Measurements from ENCODE around the gene IL17RE. TPM values are rescaled to one million over a fixed set of nuclear protein-coding genes. Genes with fewer than 3 reads are reported as not detected.

Gene IL17RE
- total and polyA plus RNA-seq, 2 donors (not counting 3 experiments of a cell fraction or from before 2014, with no cell fraction given), result 1.2 to 1.3 TPM

DNA sequence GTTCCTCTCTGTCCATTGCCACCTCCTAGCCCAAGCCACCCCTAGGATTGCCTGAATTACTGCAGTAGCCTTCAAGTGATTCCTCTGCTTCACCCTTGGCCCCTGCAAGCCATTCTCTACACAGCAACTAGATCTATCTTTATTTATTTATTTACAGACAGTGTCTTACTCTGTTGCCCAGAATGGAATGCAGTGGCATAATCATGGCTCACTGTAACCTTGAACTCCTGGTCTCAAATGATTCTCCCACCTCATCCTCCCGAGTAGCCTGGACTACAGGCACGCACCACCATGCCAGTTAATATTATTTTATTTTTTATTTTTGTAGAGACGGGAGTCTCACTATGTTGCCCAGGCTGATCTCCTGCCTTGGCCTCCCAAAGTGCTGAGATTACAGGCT is 14.1 kb upstream of the IL17RE start:
- Histone ChIP-seq H3K9me3 (replicated peaks; ENCODE audit: control insufficient read depth, insufficient read depth, low read length) (no peaks in the 10 kb centered on the region), H3K27me3 (ENCODE audit: control insufficient read depth in 2 of 2, insufficient read depth in 2 of 2, low read length in 2 of 2) (no peaks in the 10 kb centered on the region), H3K9ac (replicated peaks; ENCODE audit: extremely low read depth, insufficient read depth, low read length) (no peak overlapping the region), H3K27ac (ENCODE audit: insufficient read depth, low read depth, low read length) (no peak overlapping the region), H4K20me1 (replicated peaks; ENCODE audit: control insufficient read depth, extremely low read depth, insufficient read depth, low read length) (no peaks in the 10 kb centered on the region), H3K36me3 (ENCODE audit: control insufficient read depth in 2 of 2, extremely low read depth in 1 of 2, insufficient read depth in 2 of 2, low read length in 2 of 2) (peaks cover 4 to 7% of the 10 kb centered on the region in 2 experiments), H3K79me2 (ENCODE audit: control insufficient read depth, insufficient read depth, low read length) (peaks cover 27% of the 10 kb centered on the region), H3K4me3 (replicated peaks in 1 of 3; ENCODE audit: insufficient read depth in 1 of 3, low read depth in 1 of 3, low read length in 3 of 3) (no peak overlapping the region), H2AFZ (ENCODE audit: low read depth, low read length) (no peak overlapping the region), H3K4me2 (ENCODE audit: insufficient read depth, low read length) (no peak overlapping the region), H3K4me1 (ENCODE audit: control insufficient read depth, extremely low read depth, insufficient read depth, low read length) (peaks cover 25% of the 10 kb centered on the region), H3K9me1 (replicated peaks; ENCODE audit: control insufficient read depth, extremely low read depth, insufficient read depth, low read length) (no peaks in the 10 kb centered on the region)
- intact Hi-C loops (cut with micrococcal nuclease) (no loop called here), dilution Hi-C loops (cut with MboI; ENCODE audit: extremely low pct_ligation_motif_present, low sequenced_read_pairs) (no loop called here)
- no TSS peak for BruUV-seq (replicated peaks)
- no peak for TF ChIP-seq POLR2AphosphoS5 (IDR thresholded peaks at IDR 0.05; ENCODE audit: insufficient read depth, low read depth, low read length)
- TF ChIP-seq, protein P1, sequence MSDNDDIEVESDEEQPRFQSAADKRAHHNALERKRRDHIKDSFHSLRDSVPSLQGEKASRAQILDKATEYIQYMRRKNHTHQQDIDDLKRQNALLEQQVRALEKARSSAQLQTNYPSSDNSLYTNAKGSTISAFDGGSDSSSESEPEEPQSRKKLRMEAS (IDR thresholded peaks at IDR 0.05; ENCODE audit: insufficient read depth, insufficient read length), result no peak
- no peak for TF ChIP-seq FOS (IDR thresholded peaks at IDR 0.05; ENCODE audit: borderline replicate concordance, insufficient read depth, low read length)
- no peak for TF ChIP-seq MYC (IDR thresholded peaks at IDR 0.05; ENCODE audit: low read depth, low read length)
- TF ChIP-seq JUN (IDR thresholded peaks at IDR 0.05; ENCODE audit: borderline replicate concordance, insufficient read depth, insufficient read length, low read depth), result no peak
- no peak for FAIRE-seq
- ChIA-PET CTCF (no interaction called here), POLR2A (no interaction called here)
- DNase-seq (ENCODE audit: low read depth, low spot score), result no peak

DNA sequence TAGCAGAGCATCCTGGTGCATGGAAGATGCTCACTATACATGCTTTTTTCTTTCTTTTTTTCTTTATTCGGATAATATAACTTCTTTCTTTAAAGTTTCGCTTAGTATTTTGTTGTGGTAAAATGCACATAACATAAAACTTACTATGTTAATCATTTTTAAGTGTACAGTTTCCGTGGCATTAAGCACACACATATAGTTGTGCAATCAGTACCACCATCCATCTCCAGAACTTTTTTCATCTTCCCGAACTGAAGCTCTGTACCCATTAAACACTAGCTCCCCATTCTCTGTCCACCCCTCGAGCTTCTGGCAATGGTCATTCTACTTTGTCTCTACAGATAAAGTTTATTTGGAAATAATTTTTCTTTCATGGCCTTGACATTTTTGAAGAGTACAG is 13.2 kb upstream of the IL17RE start:
- intact Hi-C loops (cut with micrococcal nuclease), result no loop called here
- BruUV-seq (replicated peaks), result no TSS peak

More for the DNA sequence above, 13.2 kb upstream of the IL17RE start:
- no peaks in the 10 kb centered on the region for H3K9me1 ChIP-seq (replicated peaks; ENCODE audit: control insufficient read depth, extremely low read depth, insufficient read depth, low read length)
- no peaks in the 10 kb centered on the region for H4K20me1 ChIP-seq (replicated peaks; ENCODE audit: control insufficient read depth, extremely low read depth, insufficient read depth, low read length)
- H3K79me2 ChIP-seq (ENCODE audit: control insufficient read depth, insufficient read depth, low read length), result peaks cover 27% of the 10 kb centered on the region
- no peak overlapping the region for H3K4me3 ChIP-seq (replicated peaks in 1 of 3; ENCODE audit: insufficient read depth in 1 of 3, low read depth in 1 of 3, low read length in 3 of 3)
- TF ChIP-seq POLR2A (IDR thresholded peaks at IDR 0.05; ENCODE audit: low read depth, low read length), result no peak
- no peak for TF ChIP-seq JUN (IDR thresholded peaks at IDR 0.05; ENCODE audit: borderline replicate concordance, insufficient read depth, insufficient read length, low read depth)
- TF ChIP-seq GATA2 (IDR thresholded peaks at IDR 0.05; ENCODE audit: insufficient read depth, insufficient read length, low read depth, low read length), result no peak
- TF ChIP-seq EZH2 (IDR thresholded peaks at IDR 0.05; ENCODE audit: borderline replicate concordance, low read depth, low read length, severe bottlenecking), result no peak
- no peak for TF ChIP-seq FOS (IDR thresholded peaks at IDR 0.05; ENCODE audit: borderline replicate concordance, insufficient read depth, low read length)
- no peak for TF ChIP-seq MYC (IDR thresholded peaks at IDR 0.05; ENCODE audit: low read depth, low read length)
- TF ChIP-seq, protein P1 (IDR thresholded peaks at IDR 0.05; ENCODE audit: insufficient read depth, insufficient read length), result no peak
- TF ChIP-seq POLR2AphosphoS5 (IDR thresholded peaks at IDR 0.05; ENCODE audit: insufficient read depth, low read depth, low read length), result no peak
- TF ChIP-seq, protein P2, sequence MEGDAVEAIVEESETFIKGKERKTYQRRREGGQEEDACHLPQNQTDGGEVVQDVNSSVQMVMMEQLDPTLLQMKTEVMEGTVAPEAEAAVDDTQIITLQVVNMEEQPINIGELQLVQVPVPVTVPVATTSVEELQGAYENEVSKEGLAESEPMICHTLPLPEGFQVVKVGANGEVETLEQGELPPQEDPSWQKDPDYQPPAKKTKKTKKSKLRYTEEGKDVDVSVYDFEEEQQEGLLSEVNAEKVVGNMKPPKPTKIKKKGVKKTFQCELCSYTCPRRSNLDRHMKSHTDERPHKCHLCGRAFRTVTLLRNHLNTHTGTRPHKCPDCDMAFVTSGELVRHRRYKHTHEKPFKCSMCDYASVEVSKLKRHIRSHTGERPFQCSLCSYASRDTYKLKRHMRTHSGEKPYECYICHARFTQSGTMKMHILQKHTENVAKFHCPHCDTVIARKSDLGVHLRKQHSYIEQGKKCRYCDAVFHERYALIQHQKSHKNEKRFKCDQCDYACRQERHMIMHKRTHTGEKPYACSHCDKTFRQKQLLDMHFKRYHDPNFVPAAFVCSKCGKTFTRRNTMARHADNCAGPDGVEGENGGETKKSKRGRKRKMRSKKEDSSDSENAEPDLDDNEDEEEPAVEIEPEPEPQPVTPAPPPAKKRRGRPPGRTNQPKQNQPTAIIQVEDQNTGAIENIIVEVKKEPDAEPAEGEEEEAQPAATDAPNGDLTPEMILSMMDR (IDR thresholded peaks at IDR 0.05; ENCODE audit: extremely low read depth in 1 of 2, insufficient read depth in 1 of 2, low read depth in 1 of 2, low read length in 2 of 2), result no peak
- H3K4me1 ChIP-seq (ENCODE audit: control insufficient read depth, extremely low read depth, insufficient read depth, low read length), result peaks cover 29% of the 10 kb centered on the region
- H3K9ac ChIP-seq (replicated peaks; ENCODE audit: extremely low read depth, insufficient read depth, low read length), result no peak overlapping the region
- FAIRE-seq (no peak), DNase-seq (ENCODE audit: low read depth, low spot score) (no peak)
- H3K36me3 ChIP-seq (ENCODE audit: control insufficient read depth in 2 of 2, extremely low read depth in 1 of 2, insufficient read depth in 2 of 2, low read length in 2 of 2), result peaks cover 4 to 9% of the 10 kb centered on the region in 2 experiments
- ChIA-PET CTCF (no interaction called here), POLR2A (no interaction called here)
- no peak overlapping the region for H3K27ac ChIP-seq (ENCODE audit: insufficient read depth, low read depth, low read length)
- no peaks in the 10 kb centered on the region for H3K9me3 ChIP-seq (replicated peaks; ENCODE audit: control insufficient read depth, insufficient read depth, low read length)
- no peaks in the 10 kb centered on the region for H3K27me3 ChIP-seq (ENCODE audit: control insufficient read depth in 2 of 2, insufficient read depth in 2 of 2, low read length in 2 of 2)
- no peak overlapping the region for H3K4me2 ChIP-seq (ENCODE audit: insufficient read depth, low read length)
- dilution Hi-C loops (cut with MboI; ENCODE audit: extremely low pct_ligation_motif_present, low sequenced_read_pairs), result no loop called here
- H2AFZ ChIP-seq (ENCODE audit: low read depth, low read length), result no peak overlapping the region
